GM10847 (cell line): ENCODE results near the gene CDH12.

ENCODE experiments used
- POLR2A ChIP-seq: IDR thresholded peaks from 2 replicates; pipeline ENCODE4 v1.6.1; 2011; ENCODE audit not compliant: insufficient read length; ENCODE audit errors: extremely low read depth

Gene CDH12

DNA sequence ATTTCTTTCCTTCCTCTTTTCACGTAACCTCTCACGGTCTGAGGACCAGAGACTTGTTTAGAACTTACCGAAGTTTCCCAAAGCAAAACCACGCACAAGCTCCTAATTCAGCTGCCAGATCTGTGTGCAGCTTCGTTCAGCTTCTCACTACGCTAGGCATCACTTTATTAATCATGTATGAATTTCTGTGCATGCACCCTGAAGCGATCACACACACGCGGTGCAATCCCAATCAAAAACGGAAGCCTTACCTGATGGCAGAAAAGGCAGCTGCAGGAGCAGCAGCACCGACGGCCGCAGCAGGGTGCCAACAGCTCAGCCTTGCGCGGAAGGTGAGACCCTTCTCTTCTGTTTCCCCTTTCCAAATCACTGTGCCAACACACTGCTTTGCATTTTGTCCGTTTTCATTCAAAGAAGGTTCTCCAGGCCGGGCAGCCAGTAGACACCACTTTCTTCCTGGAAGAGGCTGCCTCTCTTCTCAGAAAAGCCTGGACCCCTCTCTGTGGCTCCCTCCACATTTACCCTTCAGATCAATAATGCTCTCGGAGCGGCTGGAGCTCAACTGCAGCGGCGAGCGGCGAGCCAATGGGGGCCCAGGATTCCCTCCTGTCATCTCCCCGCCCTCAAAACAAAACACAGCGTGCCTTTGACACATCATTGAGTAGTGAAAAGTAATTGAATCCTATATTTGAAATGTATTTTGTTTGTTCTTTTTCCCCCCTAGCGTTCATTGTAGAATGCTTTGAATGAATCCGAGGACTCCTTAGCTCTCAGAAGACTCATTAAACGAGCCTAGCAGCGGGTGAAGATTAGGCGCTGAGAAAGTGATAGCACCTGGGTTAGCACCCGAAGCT, at the start of gene CDH12:
CDH12 (minus strand) TSS at position 538 of the 854 bp plus-strand sequence.
- TF ChIP-seq POLR2A = no peak

GRCh38 chr5:22901885-22902284, 48.7 kb upstream of the CDH12 start:
- TF ChIP-seq POLR2A = no peak

DNA sequence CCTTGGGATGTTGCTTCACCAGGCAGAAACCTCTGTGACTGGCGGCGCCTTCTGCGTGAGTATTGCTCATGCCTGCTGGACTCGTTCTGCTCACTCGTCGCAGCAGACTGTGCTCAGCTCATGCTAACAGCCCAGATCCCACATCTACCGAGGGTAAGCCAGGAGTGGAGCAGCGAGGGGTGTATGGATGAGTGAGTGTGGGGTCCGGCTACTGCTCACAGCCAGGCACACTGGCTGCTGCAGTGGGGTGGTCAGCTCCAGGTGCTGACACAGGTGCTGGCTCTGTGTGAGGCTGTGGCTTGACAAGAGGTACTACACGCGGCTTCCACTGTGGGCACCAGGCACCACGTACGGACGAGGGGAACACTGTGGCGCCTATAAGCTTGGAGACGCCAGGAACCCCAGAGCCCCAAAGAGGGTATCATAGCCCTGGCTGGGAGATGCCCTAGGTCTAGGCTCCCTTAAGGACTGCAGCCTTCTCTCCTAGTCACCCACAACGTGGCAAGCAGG, 47.7 kb upstream of the CDH12 start:
- TF ChIP-seq POLR2A = no peak

- TF ChIP-seq POLR2A = no peak
These were observed 46.2 kb upstream of the CDH12 start for GRCh38 chr5:22899341-22899740.

DNA sequence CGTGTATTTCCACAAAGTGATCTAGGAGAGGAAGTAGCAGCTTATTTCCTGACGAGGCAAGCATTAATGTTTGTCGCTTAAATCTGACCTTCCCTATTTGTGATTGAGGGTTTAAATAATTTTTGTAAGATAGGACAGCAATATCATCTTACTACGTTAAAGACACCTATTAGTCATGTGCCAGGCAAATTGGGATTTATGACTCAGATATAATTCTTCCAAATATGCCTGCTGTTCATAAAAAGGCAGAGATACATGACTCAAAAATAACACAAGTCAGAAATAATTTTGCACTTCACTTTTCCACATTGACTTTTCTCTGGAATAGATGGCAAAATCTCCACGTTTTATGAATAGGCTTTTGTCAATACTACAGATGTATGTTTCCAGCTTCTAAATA, 43.0 kb upstream of the CDH12 start:
- no peak for TF ChIP-seq POLR2A

- no peak for TF ChIP-seq POLR2A
These were observed 39.3 kb upstream of the CDH12 start for GRCh38 chr5:22892441-22892840.

- no peak for TF ChIP-seq POLR2A
These were observed 36.6 kb upstream of the CDH12 start for GRCh38 chr5:22889720-22890119.

DNA sequence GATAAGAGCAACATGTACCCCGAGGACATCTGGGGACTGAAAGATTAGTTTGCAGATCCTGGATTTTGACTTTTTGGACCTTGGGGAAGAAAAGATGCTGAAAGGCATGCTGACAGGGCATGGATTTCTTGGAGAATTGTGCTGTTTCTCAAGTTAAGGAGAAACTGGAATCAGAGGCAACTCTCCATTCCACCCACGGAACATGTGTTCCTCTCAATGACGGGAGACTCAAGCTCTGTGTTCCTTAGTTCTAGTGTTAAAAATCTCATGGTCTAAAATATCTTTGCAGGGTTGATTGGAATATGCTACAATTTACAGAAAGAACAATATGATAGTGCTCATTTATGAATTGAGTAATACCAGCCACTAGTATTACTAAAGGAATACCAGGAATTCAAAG, 34.4 kb upstream of the CDH12 start:
- no peak for TF ChIP-seq POLR2A

- no peak for TF ChIP-seq POLR2A
These were observed 2.7 kb upstream of the CDH12 start for GRCh38 chr5:22855824-22856223.

DNA sequence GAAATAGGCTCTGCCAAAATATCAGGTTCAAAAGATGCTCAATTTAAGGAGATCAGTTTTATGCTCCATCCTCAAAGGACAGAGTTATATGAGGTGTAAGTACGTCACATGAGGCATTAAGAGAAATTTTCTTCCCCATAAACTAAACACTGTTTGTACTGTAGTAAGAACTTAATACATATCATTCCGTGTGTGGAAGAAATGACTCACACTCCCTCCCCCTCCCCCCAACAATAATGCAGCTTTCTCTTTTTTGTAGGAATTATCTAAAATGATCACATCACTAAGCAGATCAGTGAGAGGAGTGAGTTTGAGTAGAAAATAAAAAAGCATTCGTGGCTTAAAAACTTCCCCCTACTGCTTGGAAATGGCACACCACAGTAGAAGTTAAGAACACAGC, 2.2 kb downstream of the CDH12 start:
- no peak for TF ChIP-seq POLR2A

DNA sequence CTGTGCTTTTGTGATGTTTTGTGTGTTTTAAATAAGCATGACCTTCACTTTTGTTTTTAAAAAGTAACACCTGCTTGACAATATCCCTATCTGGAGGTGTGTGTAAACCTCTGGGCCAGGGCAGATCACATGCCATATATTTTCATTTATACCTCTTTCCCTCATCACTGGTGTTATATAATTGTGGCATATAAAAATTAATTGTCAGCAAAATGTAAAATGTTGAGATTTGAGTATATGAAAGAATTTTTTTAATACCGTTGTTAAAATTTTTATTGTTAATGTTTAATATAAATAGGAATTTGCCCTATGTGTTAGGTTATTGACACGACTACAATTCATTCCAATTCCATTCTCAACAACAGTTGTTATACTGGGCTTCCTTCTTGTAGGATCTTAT, 6.5 kb downstream of the CDH12 start:
- TF ChIP-seq POLR2A = no peak

- TF ChIP-seq POLR2A = no peak
These were observed 8.5 kb downstream of the CDH12 start for GRCh38 chr5:22844636-22845035.

DNA sequence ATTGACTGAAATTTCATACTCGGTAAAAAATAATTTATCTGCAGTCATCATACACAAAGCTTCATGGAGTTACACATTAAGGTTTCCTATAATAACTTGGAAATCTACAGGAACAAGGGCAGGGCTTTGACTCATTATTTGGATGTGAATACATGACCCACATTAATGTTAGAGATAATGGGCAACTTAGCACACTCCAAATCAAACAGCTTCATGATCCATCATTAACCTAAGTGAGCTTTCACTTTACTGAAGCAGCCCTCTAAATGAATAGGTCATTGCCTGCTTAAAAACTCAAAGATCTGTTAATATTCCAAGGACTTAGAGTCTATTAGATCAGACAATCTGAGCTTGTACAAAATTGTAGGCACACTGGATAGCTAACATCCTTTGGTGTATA, 9.0 kb downstream of the CDH12 start:
- TF ChIP-seq POLR2A = no peak

GRCh38 chr5:22842574-22842973, 10.6 kb downstream of the CDH12 start:
- TF ChIP-seq POLR2A = no peak

GRCh38 chr5:22837803-22838202, 15.3 kb downstream of the CDH12 start:
- TF ChIP-seq POLR2A = no peak

- no peak for TF ChIP-seq POLR2A
These were observed 17.5 kb downstream of the CDH12 start for GRCh38 chr5:22835686-22836085.

- no peak for TF ChIP-seq POLR2A
These were observed 59.7 kb downstream of the CDH12 start for GRCh38 chr5:22793463-22793862.

DNA sequence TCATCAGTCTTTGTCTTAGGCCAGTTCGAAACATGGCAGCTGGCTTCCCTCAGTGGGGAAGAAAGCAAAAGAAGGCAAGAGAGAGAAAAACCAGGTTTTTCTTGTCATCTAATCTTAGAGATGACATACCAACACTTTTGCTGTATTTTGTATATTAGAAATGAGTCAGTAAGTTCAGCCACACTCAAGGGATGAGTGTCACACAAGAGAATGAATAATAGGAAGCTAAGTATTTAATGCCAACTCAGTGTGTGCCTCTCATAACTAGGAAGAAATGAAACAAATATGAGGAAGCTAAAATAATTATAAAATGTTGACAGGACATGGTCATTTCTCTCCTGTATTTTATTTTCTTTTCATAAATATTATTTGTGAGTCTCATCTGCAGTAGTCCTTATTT, 65.3 kb downstream of the CDH12 start:
- TF ChIP-seq POLR2A = no peak

- TF ChIP-seq POLR2A = no peak
These were observed 65.7 kb downstream of the CDH12 start for GRCh38 chr5:22787398-22787797.
